Testis (tissue), 2 donors: ENCODE measurements around the gene C1orf21.

ENCODE experiments used
- CTCF ChIP-seq, 3 experiments: fragments of 450-650 bp in 2 of 3; fragments of 200-600 bp in 1 of 3; sonication (generic) in 1 of 3; IDR thresholded peaks; one replicate each; pipeline ENCODE4 v1.5.1; 2016 to 2019; ENCODE audit warnings: antibody characterized with exemption in 3 of 3, mild to moderate bottlenecking in 2 of 3, moderate library complexity in 1 of 3
- POLR2A ChIP-seq: fragments of 450-650 bp; IDR thresholded peaks from one replicate; pipeline ENCODE4 v1.6.1; 2017; ENCODE audit warnings: antibody characterized with exemption, mild to moderate bottlenecking, moderate library complexity

GRCh38 chr1:184650177-184650866 lies 263.5 kb downstream of the C1orf21 start:
- TF ChIP-seq CTCF (IDR thresholded peaks at IDR 0.05) (no peak), POLR2A (no peak)
